NCI-H1048 (cell line): ENCODE results near the gene CHD6.

Experiments used
- DNase-seq: peaks from one replicate; lab custom pipeline; 2025; lab: John Stamatoyannopoulos, UW

The CHD6 gene

DNA sequence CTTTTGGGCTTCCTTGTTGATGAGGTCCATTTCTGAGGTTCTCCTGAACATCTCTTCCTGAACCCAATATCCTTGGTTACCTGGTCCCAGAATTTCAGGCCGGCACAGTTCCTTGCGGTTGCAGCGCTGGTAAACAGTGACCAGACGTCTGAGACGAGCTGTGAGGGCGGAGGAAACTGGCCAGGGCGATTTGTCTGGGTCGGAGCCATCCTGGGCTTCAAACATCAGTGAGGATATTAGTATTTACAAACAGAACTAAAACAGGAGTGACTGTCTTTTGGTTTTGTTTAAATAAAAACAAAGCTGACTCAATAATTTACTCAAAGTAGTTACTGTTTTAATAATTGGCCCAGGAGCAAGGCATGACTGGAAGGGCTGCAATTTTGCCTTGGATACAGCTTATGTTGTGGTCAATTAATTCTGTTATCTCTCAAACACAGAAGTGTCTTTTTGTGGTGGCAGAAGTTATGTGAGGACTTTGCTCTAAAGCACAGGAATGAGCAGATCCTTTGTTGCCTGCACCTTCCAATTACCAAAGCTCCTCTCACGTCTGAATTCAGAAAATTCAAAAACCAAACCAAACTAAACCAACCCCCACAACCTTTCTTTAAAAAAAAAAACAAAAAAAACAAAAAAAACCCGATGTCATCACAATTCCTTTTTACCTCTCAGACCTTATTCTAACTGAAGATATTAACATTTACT lies 192.8 kb downstream of the CHD6 start:
- no peak for DNase-seq

DNA sequence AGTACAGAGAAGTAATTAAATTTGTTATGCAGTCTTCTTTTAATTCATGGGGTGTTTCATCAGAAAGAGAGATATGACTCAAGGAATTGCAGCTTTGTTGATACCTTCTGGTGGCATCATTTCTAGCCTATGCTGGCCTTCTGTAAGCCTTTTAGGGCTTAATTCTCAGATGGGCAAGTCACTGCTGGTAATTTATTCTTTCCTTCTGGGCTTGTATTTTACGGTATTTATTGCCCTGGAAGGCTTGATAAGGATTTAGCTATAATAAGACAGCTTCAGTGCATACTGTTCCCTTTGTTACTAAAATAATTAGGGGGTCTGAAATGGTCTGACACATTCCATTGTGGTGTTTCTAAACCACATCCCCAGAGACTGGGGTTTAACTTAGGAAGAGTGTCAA lies 193.6 kb downstream of the CHD6 start:
- DNase-seq = no peak

- DNase-seq = no peak
Observed at GRCh38 chr20:41424011-41424410, 194.2 kb downstream of the CHD6 start.

- DNase-seq = no peak
Observed at GRCh38 chr20:41422953-41423352, 195.2 kb downstream of the CHD6 start.

GRCh38 chr20:41418739-41419293 lies 199.4 kb downstream of the CHD6 start:
- no peak for DNase-seq

- DNase-seq = no peak
Observed at GRCh38 chr20:41418031-41418430, 200.1 kb downstream of the CHD6 start.

- no peak for DNase-seq
Observed at GRCh38 chr20:41415191-41415590, 203.0 kb downstream of the CHD6 start.

GRCh38 chr20:41413169-41413568 lies 205.0 kb downstream of the CHD6 start:
- no peak for DNase-seq

DNA sequence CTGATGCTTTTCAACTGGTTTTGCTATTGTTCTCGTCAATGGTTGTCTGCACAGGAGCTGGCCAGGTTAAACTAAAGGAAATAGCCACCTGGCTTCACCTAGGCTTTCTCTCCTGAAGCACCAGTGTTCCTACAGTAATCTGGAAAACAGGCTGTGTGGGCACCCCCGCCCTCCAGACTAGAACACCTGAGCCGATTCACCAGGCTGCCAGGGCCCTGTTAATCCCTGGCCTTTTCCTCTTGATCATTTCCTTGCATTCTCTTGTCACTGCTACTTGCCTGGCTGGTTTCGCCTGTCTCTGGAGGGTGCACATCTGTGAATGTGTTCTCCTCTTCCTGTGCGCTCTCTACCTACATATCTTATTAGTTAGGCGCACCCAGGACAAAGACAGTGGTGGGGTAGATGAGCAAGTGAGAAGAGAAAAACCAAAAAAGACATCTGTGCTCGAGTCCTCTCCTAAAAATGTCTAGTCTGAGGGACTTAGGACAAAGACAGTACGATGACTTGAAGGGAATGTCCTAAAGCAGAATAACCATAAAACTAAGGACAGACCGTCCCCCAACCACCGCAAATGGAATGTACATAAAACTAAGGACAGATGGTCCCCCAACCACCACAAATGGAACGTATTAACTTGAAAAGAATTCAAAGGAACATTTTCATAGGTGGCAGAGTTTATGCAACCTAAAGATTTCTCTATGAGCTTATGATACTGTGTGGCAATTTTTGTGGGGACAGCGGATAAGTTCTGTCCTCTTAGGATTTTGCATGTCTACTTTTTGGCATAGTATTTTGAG lies 205.7 kb downstream of the CHD6 start:
- no peak for DNase-seq

DNA sequence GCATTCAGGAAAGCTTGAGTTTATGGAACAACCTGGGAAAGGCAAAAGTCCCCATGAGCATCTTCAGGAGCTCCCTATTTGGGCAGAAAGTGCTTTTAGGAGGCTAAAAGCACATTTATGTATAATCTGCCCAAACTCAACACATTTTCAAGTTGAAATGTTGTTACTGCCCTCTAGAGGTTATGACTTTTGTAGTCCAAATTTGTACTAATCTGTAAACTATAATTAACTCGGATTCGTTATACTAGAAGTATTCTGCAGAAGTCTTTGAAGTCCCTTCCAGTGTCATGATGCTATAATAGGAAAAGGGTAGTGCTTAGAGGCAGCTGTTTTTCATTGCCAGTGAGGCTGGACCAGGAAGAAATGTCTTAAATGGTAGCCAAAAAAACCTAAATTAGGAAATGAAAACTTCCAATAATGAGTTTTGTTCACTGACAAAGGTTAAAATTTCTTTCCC lies 206.8 kb downstream of the CHD6 start:
- no peak for DNase-seq

- DNase-seq = no peak
Observed at GRCh38 chr20:41408986-41409385, 209.2 kb downstream of the CHD6 start.

DNA sequence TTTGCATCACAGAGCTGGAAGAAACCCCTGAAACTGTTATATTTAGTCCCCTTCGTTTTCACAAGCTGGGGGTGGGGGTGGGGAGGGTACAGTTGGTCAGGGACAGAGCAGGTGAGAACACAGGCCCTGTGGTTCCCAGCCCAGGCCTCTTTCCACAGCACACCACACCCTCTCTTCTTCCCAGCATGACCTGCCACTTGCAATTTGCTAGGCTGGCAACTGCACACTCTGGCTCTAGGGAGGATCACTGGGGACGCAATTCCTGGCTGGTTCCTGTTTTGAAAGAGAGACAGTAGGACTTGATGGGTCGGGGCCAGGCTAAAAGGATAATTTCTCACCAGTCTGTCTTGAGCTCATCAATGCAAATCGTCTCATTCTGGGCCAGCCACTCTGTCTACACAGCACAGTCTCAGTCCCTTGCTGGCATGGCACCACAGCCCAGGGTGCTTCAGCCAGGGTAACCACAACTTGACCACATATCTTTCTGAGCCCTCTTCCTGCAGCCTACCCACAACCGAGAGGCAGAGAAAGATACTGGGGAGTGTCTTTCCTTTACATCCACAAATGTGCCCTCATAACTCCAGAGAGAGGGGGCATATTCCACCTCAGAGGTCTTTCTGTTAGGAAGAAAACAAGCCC lies 209.9 kb downstream of the CHD6 start:
- no peak for DNase-seq

DNA sequence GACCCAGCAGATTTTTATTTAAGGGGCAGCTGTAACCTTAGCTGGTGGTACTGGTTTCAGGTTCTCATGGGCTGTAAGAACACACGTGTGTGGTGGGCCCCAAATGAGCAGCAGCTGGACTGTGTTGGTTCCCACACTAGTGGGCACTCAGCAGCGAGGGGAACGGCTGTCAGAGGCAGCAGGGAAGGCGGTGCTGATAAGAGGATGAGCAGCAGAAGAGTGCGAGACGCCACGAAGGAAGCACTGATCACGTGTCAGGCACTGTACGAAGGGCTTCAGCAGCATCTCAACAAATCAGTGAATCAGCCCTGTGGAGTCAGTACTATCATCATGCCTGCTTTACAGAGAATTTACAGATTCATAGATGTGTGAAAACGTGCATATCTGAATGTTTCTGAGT lies 210.6 kb downstream of the CHD6 start:
- no peak for DNase-seq

- DNase-seq = no peak
Observed at GRCh38 chr20:41406896-41407444, 211.2 kb downstream of the CHD6 start.

- DNase-seq = no peak
Observed at GRCh38 chr20:41406353-41406752, 211.8 kb downstream of the CHD6 start.

DNA sequence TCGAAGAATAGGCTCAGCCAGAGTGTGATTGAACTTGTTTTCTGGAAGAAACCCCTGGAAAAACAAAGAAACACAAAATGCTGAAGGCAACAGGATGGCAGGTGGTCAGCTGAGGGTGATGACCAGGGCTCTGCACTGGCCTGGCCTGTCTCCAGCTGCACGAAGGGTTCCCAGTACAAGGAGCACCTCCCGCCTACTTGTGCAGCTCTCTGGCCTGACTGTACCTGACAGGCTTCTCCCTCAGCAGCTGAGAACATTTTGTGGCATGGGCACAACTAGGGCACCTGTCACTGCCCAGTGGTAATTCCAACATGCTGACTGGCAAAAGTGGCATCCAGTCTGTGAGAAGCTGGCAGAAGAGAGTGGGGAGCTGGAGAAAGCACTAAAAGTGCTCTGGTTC lies 212.7 kb downstream of the CHD6 start:
- DNase-seq = no peak

GRCh38 chr20:41403604-41404003 lies 214.6 kb downstream of the CHD6 start:
- no peak for DNase-seq

- no peak for DNase-seq
Observed at GRCh38 chr20:41398408-41398807, 219.8 kb downstream of the CHD6 start.

DNA sequence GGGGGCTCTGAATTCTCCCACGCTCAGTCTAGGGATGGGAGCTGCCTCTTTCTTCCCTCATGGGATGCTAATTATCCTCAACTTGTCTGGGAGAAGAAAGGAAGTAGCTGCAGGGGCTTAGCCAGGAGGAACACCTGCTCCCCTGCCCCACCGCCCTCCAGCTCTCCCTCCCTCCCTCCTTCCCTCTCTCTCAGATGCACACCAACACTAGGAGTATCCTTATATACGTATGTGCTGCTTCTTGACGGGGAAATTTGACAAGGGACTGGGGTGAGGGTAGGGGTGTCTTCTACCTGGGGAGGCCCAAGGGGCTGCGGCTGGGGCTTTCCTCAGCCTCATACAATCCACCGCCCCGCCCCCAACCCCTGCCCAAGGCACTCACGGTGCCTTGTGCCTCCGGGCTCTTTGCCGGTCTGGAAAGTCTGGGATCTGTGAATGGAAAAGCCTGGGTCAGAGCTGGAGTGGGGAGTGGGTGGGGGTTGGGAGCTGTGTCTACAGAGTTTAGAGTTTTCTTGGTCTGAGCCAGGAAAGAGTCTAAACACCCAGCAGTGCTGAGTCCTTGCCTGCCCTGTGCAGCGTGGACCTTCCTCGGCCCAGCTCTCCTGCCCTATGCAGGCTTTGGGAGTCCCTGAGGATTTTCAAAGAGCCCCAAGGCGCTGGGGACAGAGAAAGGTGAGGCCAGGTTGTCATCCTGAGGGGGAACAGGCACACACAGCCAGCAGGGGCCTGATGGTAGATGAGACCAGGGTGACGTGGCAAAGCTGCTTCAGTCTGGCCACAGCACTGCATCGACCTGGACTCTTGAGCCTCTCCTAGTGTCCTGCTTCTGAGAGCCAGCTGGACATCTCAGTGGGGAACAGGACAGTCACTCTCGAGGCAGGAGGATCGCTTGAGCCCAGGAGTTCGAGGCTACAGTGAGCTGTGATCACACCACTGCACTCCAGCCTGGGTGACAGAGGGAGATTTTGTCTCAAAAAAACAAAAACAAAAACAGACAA lies 222.2 kb downstream of the CHD6 start:
- no peak for DNase-seq

DNA sequence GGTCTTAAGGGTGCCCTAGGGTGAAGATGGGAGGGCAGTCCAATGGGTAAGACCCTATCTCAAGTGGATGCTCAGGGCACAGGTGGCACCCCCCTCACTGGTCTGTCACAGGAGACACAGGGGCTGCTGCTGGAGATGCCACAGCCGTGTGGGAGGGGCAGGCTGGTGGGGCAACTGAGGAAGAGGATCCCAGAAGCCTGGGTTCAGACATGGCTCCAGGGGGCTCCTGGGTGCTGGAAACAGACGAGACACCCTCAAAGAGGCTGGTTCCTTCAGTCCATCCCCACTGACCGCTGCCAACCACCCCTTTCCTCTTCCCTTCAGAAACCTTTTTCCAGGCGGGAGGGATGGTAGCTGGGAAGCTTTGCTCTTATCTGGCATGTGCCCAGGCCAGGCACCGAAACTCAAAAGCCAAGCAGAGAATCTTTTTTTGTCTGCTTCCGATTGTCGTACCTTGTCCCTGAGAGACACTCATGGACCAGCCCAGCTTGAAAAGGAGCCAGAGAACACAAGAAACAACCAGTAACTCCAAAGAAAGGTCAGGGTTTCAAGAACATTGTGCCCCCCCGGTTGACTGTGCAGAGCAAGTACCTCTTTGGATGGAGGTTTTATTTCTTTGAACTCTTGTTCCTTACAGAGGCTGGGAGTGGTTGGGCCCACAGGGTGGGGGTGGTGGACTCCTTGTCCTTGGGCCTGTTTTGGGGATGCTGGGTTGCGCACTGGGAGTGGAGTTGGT lies 223.1 kb downstream of the CHD6 start:
- DNase-seq = no peak
